Ishikawa (cell line): ENCODE measurements around the gene RNF112.

Source experiments
- CEBPB ChIP-seq: IDR thresholded peaks from 2 replicates; pipeline ENCODE4 v1.6.1; 2012
- EGR1 ChIP-seq: IDR thresholded peaks from 2 replicates; pipeline ENCODE4 v1.6.1; 2012
- EP300 ChIP-seq: IDR thresholded peaks from 2 replicates; pipeline ENCODE4 v1.6.1; 2012; ENCODE audit warnings: borderline replicate concordance
- NFIC ChIP-seq: IDR thresholded peaks from 2 replicates; pipeline ENCODE4 v1.6.1; 2012
- RAD21 ChIP-seq: IDR thresholded peaks from 2 replicates; pipeline ENCODE4 v1.6.1; 2012; ENCODE audit warnings: low read depth
- REST ChIP-seq: IDR thresholded peaks from 2 replicates; pipeline ENCODE4 v1.6.1; 2012; ENCODE audit warnings: low read depth, mild to moderate bottlenecking
- TAF1 ChIP-seq: IDR thresholded peaks from 2 replicates; pipeline ENCODE4 v1.6.1; 2012; ENCODE audit warnings: low read depth, mild to moderate bottlenecking
- TEAD4 ChIP-seq: IDR thresholded peaks from 2 replicates; pipeline ENCODE4 v1.6.1; 2012
- USF1 ChIP-seq: IDR thresholded peaks from 2 replicates; pipeline ENCODE4 v1.6.1; 2012
- YY1 ChIP-seq: IDR thresholded peaks from 2 replicates; pipeline ENCODE4 v1.6.1; 2012; ENCODE audit warnings: low read depth
- TF ChIP-seq, protein P1 (sequence below): IDR thresholded peaks from 2 replicates; pipeline ENCODE4 v1.6.1; 2012

- no peak for TF ChIP-seq REST
- no peak for TF ChIP-seq TAF1
- no peak for TF ChIP-seq RAD21
- no peak for TF ChIP-seq EGR1
- TF ChIP-seq EP300 = no peak
- TF ChIP-seq, protein P1, sequence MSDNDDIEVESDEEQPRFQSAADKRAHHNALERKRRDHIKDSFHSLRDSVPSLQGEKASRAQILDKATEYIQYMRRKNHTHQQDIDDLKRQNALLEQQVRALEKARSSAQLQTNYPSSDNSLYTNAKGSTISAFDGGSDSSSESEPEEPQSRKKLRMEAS = no peak
- TF ChIP-seq TEAD4 = no peak
- TF ChIP-seq CEBPB = no peak
- TF ChIP-seq NFIC = no peak
- TF ChIP-seq YY1 = no peak
- no peak for TF ChIP-seq USF1
Measured at GRCh38 chr17:19421926-19422325, 10.9 kb downstream of the RNF112 start.
